K562 (cell line): ENCODE measurements around the gene HDAC7. TPM values are rescaled to one million over a fixed set of nuclear protein-coding genes. Genes with fewer than 3 reads are reported as not detected.

ENCODE experiments used
- ATAC-seq: fragments of 200-7000 bp; cut with Tn5 transposase; 3 replicates; pipeline ENCODE4 v1.9.1; 2020; ENCODE audit warnings: moderate library complexity
- BruUV-seq: library from RNA; stranded (reverse); fragments of 400-500 nt; replicated peaks from 2 replicates; lab custom pipeline; 2021; lab: Mats Ljungman, UMichigan
- CTCF ChIA-PET: fragments of 300-600 bp; formaldehyde crosslinking; extraction: SDS; loops from one replicate; lab custom pipeline; 2021; ENCODE audit warnings: low intra/inter-chr PET ratio; lab: Yijun Ruan, JAX
- POLR2A ChIA-PET: fragments of 300-600, 350-650 bp; sonication (Branson Sonifier 250); formaldehyde crosslinking; extraction: SDS; loops from one replicate; lab custom pipeline; 2021; ENCODE audit warnings: antibody characterized with exemption, inconsistent platforms; lab: Yijun Ruan, JAX
- DNase-seq, 4 experiments: peaks; one replicate each; pipeline versions ENCODE4 v3.0.0 to v3.0.0-alpha.2; 2011 to 2018; ENCODE audit warnings: low spot score in 3 of 4, mixed read lengths in 3 of 4; ENCODE audit errors: extremely low read depth in 1 of 4
- FAIRE-seq: peaks from 2 replicates; lab custom pipeline; 2011; peaks lifted over from hg19 to GRCh38; lab: Jason Lieb, UNC
- H2AFZ ChIP-seq: 2 replicates; pipeline ENCODE4 v1.6.0; 2011; ENCODE audit warnings: low read depth, low read length, control low read depth, inconsistent platforms
- H3K27ac ChIP-seq: fragments of 200-600 bp; 3 replicates; pipeline ENCODE4 v1.8.0; 2011; ENCODE audit warnings: low read depth, mild to moderate bottlenecking, control low read depth, inconsistent platforms, low read length, moderate library complexity, mixed read lengths; ENCODE audit errors: extremely low read depth
- H3K27me3 ChIP-seq, 2 experiments: fragments of 300-600 bp in 1 of 2; 2 replicates in 1 of 2; 3 replicates in 1 of 2; pipeline versions ENCODE4 v1.6.0 to v1.8.0; 2011; ENCODE audit warnings: inconsistent platforms in 2 of 2, low read length in 2 of 2, mild to moderate bottlenecking in 1 of 2, mixed read lengths in 1 of 2, moderate library complexity in 1 of 2; ENCODE audit not compliant: control insufficient read depth in 2 of 2, insufficient read depth in 2 of 2
- H3K36me3 ChIP-seq: fragments of 300-600 bp; 3 replicates; pipeline ENCODE4 v1.8.0; 2011; ENCODE audit warnings: mild to moderate bottlenecking, low read length, inconsistent platforms; ENCODE audit not compliant: control insufficient read depth, insufficient read depth
- H3K4me1 ChIP-seq, 2 experiments: fragments of 200-600 bp in 1 of 2; replicated peaks in 1 of 2; 2 replicates in 1 of 2; 3 replicates in 1 of 2; pipeline versions ENCODE4 v1.5.1 to v1.8.0; 2011; ENCODE audit warnings: inconsistent platforms in 2 of 2, low read length in 2 of 2, mild to moderate bottlenecking in 1 of 2, mixed read lengths in 1 of 2, moderate library complexity in 1 of 2; ENCODE audit not compliant: control insufficient read depth in 2 of 2, insufficient read depth in 2 of 2
- H3K4me2 ChIP-seq: 2 replicates; pipeline ENCODE4 v1.6.1; 2011; ENCODE audit warnings: low read length, control low read depth, inconsistent platforms, mixed read lengths; ENCODE audit not compliant: insufficient read depth
- H3K4me3 ChIP-seq: fragments of 200-600 bp; sonication (generic), shearing (Covaris generic); 2 replicates; pipeline ENCODE4 v1.5.1; 2016; ENCODE audit warnings: control low read depth, inconsistent platforms
- H3K79me2 ChIP-seq: fragments of 200-600 bp; 3 replicates; pipeline ENCODE4 v1.8.0; 2011; ENCODE audit warnings: low read length, inconsistent platforms; ENCODE audit not compliant: control insufficient read depth, insufficient read depth
- H3K9ac ChIP-seq, 2 experiments: 2 replicates each; pipeline versions ENCODE4 v1.6.0 to v1.6.1; 2011; ENCODE audit warnings: low read depth in 2 of 2, low read length in 2 of 2, control low read depth in 1 of 2, inconsistent platforms in 1 of 2, mild to moderate bottlenecking in 1 of 2, mixed read lengths in 1 of 2; ENCODE audit not compliant: insufficient read depth in 1 of 2
- H3K9me1 ChIP-seq: one replicate; pipeline ENCODE4 v1.6.0; 2011; ENCODE audit warnings: inconsistent platforms, mild to moderate bottlenecking, low read length, moderate library complexity; ENCODE audit not compliant: control insufficient read depth, insufficient read depth
- H3K9me3 ChIP-seq: replicated peaks from 2 replicates; pipeline ENCODE4 v1.5.1; 2011; ENCODE audit warnings: low read depth, low read length, inconsistent platforms; ENCODE audit not compliant: control insufficient read depth, insufficient read depth
- H4K20me1 ChIP-seq: replicated peaks from 2 replicates; pipeline ENCODE4 v1.6.1; 2011; ENCODE audit warnings: low read length, inconsistent platforms, mixed read lengths; ENCODE audit not compliant: control insufficient read depth, insufficient read depth
- ARID2 ChIP-seq: fragments of 450-650 bp; IDR thresholded peaks from 2 replicates; pipeline ENCODE4 v1.6.1; 2017; ENCODE audit warnings: antibody characterized with exemption, mild to moderate bottlenecking
- DDX20 ChIP-seq: fragments of 450-650 bp; IDR thresholded peaks from 2 replicates; pipeline ENCODE4 v1.6.1; 2016; ENCODE audit warnings: missing genetic modification characterization, low read depth, mild to moderate bottlenecking, missing compliant biosample characterization, moderate library complexity
- SMARCE1 ChIP-seq: fragments of 450-650 bp; IDR thresholded peaks from 2 replicates; pipeline ENCODE4 v1.7.1; 2016; ENCODE audit warnings: mild to moderate bottlenecking
- WGBS: fragments of 100-300 bp; shearing (Covaris generic); methylation state at CpG from one replicate; pipeline ENCODE4 v1.1.6; 2016; ENCODE audit warnings: low coverage, mixed read lengths; ENCODE audit not compliant: insufficient coverage; ENCODE audit errors: missing lambda C conversion rate; 5-methylcytosine and 5-hydroxymethylcytosine counted together
- in situ Hi-C: fragments of 300-500 bp; cut with MboI; formaldehyde crosslinking; loops from 4 replicates; pipeline ENCODE4 v1.15.0; 2018; ENCODE audit warnings: inconsistent platforms, mixed read lengths
- intact Hi-C: fragments of 100-400 bp; cut with micrococcal nuclease; formaldehyde crosslinking; loops from 2 replicates; pipeline ENCODE4 v1.14.2; 2022
- polyA plus RNA-seq, 8 experiments: library from polyadenylated mRNA; depleted of rRNA in 4 of 8; stranded (reverse) in 5 of 8; unstranded in 3 of 8; fragments of >200 nt; fragmentation: Nextera tagmentation in 2 of 8; fragmentation: Illumina TruSeq in 1 of 8; extraction: Ambion mirVana in 2 of 8; extraction: Trizol in 1 of 8; gene quantifications; 2 replicates each; pipeline versions ENCODE4 v1.2.1 to v1.2.3, GENCODE V29; 2011 to 2014; ENCODE audit warnings: inconsistent platforms in 1 of 8, missing spikeins in 1 of 8
- total RNA-seq, 7 experiments: library from RNA; depleted of rRNA in 6 of 7; stranded (reverse); fragments of >200 nt in 6 of 7; fragmentation: Illumina TruSeq in 2 of 7; extraction: Trizol in 2 of 7; gene quantifications; 2 replicates each; pipeline versions ENCODE4 v1.2.1 to v1.2.3, GENCODE V29; 2011 to 2021; ENCODE audit warnings: low replicate concordance in 1 of 7
- TF ChIP-seq, protein P1 (sequence below), 2 experiments: fragments of 250-450 bp in 1 of 2; fragments of 450-650 bp in 1 of 2; sonication (Bioruptor Pico) in 1 of 2; IDR thresholded peaks; 2 replicates each; pipeline versions ENCODE4 v1.6.1 to v1.8.0; 2016 to 2021; ENCODE audit warnings: mild to moderate bottlenecking in 2 of 2, moderate library complexity in 2 of 2, missing compliant biosample characterization in 1 of 2, missing genetic modification characterization in 1 of 2
- TF ChIP-seq, protein P2 (sequence below): fragments of 450-650 bp; IDR thresholded peaks from 2 replicates; pipeline ENCODE4 v1.6.1; 2016; ENCODE audit warnings: low read depth

The HDAC7 gene
- total and polyA plus RNA-seq, 9 of the 15 experiments (the other 6 are each of a cell fraction or from before 2014, with no cell fraction given): 2.5 to 129 (median 31.1) TPM

DNA sequence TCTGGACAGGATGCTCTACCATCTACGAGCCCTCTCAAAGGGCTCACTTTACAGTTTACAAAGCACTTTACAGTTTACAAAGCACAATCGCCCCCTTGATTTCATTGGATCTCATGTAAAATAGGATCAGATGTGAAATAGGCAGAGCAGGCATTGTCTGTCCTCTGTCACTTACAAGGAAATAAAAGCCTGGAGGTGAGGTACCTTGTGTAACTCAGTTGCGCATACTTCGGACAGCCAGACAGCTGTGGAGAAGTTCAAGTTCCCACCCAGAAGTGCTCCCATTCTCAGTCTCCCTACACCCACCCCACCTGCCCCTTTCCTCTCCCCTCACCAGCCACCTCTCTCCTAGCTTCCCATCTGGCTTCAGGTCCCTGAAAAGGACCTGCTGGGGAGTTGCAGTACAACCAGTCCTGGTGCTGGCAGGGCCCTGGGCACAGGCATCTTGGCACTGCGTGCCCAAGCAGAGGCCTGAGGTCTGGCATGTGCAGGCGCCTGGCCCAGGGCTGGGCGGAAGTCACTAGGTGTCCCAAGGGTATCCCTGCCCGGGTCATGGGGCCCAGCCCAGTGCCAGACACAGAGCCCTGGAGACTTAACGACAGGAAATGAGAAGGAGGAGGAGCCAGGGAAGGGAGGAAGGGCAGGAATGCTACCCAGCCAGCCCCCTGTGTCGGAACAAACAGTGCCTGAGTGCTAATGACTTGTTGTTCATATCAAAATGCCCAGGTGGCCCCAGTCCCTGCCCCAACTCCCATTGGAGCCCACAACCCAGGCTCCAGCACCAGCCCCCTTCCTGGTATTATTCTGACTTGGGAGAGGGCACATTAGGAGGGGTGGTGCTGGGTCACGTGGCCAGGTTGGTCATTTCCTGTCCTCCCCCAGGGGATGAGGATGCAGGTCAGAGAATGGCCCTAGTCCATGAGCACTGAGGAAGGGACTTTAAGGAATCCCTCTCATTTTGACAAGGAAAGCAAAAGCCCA lies 66.4 kb downstream of the HDAC7 start (continued):
- TF ChIP-seq, protein P1, sequence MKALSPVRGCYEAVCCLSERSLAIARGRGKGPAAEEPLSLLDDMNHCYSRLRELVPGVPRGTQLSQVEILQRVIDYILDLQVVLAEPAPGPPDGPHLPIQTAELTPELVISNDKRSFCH (CRISPR knock-in tag; IDR thresholded peaks at IDR 0.05): no peak
- TF ChIP-seq, protein P1 (tag; IDR thresholded peaks at IDR 0.05): no peak

GRCh38 chr12:47752552-47752951 lies 67.2 kb downstream of the HDAC7 start:
- POLR2A ChIA-PET: interaction anchor here (0.8 kb wide), 1 partner anchor 21 kb away, joined by 4 read pairs; no protein-coding TSS in a partner anchor
- intact Hi-C loops: no loop called here
- no peak for DNase-seq
- Histone ChIP-seq H4K20me1 (no peaks in the 10 kb centered on the region), H2AFZ (no peak overlapping the region), H3K9me3 (no peaks in the 10 kb centered on the region), H3K4me2 (no peak overlapping the region), H3K4me3 (no peak overlapping the region), H3K27me3 (peaks cover 22 to 27% of the 10 kb centered on the region in 2 experiments; a peak in 4 of 5 replicates), H3K9ac (no peak overlapping the region), H3K36me3 (no peaks in the 10 kb centered on the region), H3K4me1 (peaks cover 6 to 20% of the 10 kb centered on the region in 2 experiments; a peak in 2 of 5 replicates), H3K79me2 (no peaks in the 10 kb centered on the region), H3K27ac (no peak overlapping the region), H3K9me1 (no peaks in the 10 kb centered on the region)
- no peak for FAIRE-seq
- in situ Hi-C loops: no loop called here
- WGBS: 40% methylated on average over 7 of the region's 7 CpGs
- CTCF ChIA-PET: no interaction called here
- BruUV-seq: no TSS peak
- ATAC-seq: no peak
- no peak for TF ChIP-seq ARID2
- TF ChIP-seq SMARCE1: no peak
- TF ChIP-seq, protein P2, sequence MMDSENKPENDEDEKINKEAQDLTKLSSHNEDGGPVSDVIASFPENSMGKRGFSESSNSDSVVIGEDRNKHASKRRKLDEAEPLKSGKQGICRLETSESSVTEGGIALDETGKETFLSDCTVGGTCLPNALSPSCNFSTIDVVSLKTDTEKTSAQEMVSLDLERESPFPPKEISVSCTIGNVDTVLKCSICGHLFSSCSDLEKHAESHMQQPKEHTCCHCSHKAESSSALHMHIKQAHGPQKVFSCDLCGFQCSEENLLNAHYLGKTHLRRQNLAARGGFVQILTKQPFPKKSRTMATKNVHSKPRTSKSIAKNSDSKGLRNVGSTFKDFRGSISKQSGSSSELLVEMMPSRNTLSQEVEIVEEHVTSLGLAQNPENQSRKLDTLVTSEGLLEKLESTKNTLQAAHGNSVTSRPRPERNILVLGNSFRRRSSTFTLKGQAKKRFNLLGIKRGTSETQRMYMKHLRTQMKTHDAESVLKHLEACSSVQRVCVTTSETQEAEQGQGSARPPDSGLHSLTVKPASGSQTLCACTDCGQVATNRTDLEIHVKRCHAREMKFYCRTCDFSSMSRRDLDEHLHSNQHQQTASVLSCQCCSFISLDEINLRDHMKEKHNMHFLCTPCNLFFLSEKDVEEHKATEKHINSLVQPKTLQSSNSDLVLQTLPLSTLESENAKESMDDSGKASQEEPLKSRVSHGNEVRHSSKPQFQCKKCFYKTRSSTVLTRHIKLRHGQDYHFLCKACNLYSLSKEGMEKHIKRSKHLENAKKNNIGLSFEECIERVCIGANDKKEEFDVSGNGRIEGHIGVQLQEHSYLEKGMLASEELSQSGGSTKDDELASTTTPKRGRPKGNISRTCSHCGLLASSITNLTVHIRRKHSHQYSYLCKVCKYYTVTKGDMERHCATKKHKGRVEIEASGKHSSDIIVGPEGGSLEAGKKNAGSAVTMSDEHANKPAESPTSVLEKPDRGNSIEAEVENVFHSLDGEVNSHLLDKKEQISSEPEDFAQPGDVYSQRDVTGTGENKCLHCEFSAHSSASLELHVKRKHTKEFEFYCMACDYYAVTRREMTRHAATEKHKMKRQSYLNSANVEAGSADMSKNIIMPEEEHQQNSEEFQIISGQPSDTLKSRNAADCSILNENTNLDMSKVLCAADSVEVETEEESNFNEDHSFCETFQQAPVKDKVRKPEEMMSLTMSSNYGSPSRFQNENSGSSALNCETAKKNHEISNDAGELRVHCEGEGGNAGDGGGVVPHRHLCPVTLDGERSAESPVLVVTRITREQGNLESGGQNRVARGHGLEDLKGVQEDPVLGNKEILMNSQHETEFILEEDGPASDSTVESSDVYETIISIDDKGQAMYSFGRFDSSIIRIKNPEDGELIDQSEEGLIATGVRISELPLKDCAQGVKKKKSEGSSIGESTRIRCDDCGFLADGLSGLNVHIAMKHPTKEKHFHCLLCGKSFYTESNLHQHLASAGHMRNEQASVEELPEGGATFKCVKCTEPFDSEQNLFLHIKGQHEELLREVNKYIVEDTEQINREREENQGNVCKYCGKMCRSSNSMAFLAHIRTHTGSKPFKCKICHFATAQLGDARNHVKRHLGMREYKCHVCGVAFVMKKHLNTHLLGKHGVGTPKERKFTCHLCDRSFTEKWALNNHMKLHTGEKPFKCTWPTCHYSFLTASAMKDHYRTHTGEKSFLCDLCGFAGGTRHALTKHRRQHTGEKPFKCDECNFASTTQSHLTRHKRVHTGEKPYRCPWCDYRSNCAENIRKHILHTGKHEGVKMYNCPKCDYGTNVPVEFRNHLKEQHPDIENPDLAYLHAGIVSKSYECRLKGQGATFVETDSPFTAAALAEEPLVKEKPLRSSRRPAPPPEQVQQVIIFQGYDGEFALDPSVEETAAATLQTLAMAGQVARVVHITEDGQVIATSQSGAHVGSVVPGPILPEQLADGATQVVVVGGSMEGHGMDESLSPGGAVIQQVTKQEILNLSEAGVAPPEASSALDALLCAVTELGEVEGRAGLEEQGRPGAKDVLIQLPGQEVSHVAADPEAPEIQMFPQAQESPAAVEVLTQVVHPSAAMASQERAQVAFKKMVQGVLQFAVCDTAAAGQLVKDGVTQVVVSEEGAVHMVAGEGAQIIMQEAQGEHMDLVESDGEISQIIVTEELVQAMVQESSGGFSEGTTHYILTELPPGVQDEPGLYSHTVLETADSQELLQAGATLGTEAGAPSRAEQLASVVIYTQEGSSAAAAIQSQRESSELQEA: no peak
- TF ChIP-seq DDX20: no peak
